AG10803 (cell line): ENCODE measurements around the gene NINJ2.
A peak's percentile ranks its signal among the peaks of the same experiment; 100 is the strongest.

ENCODE experiments used
- DNase-seq: peaks from one replicate; pipeline ENCODE4 v3.0.0; 2010; ENCODE audit warnings: low read depth
- H3K4me3 ChIP-seq: 2 replicates; pipeline ENCODE4 v1.5.1; 2011; ENCODE audit warnings: mild to moderate bottlenecking, low read length, control low read depth
- TF ChIP-seq, protein P1 (sequence below): conservative IDR thresholded peaks from 2 replicates; pipeline ENCODE4 v1.5.1; 2011; ENCODE audit warnings: mild to moderate bottlenecking, low read length, control low read depth, inconsistent platforms

The NINJ2 gene

DNA sequence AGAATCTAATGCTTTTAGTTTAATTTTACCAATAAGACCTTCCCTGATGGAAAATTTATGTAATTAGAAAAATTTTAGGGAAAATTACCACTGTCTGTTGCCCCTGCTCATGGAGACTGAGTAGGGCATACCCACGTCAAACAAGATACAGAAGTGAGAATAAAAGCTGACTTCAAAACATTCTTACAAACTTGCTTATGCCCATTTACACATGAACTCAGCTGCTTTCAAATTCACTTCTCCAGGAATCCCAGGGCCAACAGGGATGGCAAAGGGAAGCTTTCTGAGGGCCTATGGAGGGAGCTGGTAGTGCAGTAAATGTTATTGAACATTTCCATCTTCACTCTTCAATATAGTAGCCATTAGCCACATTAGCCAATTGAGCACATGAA is 4.8 kb upstream of the NINJ2 start:
- DNase-seq: no peak
- TF ChIP-seq, protein P1, sequence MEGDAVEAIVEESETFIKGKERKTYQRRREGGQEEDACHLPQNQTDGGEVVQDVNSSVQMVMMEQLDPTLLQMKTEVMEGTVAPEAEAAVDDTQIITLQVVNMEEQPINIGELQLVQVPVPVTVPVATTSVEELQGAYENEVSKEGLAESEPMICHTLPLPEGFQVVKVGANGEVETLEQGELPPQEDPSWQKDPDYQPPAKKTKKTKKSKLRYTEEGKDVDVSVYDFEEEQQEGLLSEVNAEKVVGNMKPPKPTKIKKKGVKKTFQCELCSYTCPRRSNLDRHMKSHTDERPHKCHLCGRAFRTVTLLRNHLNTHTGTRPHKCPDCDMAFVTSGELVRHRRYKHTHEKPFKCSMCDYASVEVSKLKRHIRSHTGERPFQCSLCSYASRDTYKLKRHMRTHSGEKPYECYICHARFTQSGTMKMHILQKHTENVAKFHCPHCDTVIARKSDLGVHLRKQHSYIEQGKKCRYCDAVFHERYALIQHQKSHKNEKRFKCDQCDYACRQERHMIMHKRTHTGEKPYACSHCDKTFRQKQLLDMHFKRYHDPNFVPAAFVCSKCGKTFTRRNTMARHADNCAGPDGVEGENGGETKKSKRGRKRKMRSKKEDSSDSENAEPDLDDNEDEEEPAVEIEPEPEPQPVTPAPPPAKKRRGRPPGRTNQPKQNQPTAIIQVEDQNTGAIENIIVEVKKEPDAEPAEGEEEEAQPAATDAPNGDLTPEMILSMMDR: no peak
- H3K4me3 ChIP-seq: no peak overlapping the region

DNA sequence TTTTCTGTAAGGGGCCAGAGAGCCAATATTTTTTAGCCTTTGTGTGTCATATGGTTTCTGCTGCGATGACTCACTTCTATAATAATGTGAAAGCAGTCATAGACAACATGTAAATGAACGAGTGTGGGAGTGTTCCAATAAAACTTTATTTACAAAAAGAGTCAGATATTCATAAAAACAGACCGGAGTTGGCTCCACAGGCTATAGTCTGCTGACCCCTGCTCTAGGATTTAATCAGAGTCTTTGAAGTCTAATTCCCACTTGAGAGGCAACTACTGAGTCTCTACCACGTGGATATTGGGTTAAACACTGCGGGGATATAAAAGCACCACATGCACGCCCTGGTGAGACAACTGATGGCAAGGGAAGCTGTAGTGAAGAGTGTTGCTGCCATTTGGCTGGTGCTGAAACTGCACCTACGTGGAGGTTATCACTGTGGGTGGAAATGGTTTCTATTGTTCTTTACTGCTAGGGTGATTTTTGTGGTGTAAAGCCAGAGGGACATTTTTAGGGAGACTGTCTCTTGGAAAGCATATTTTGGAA is 3.6 kb upstream of the NINJ2 start:
- DNase-seq: peak; percentile 20
- TF ChIP-seq, protein P1: no peak
- H3K4me3 ChIP-seq: no peak overlapping the region

DNA sequence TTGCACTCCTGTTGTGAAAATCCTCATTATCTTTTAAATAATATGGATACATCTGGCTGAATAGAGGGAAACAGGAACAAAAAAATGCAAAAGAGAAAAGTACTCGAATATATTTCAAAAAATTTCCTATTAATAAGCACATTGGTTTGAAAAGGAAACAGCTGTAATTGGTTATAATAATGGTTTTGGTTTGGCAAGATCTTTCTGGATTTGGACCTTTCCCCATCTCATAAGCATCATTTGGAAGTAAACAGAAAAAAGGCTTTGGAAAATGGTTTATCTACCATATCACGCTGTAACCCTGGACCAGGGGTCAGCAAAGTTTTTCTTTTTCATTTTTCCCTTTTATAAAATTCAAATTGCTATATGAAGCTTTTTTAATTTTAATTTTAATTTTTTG is 2.8 kb upstream of the NINJ2 start:
- no peak overlapping the region for H3K4me3 ChIP-seq
- peak; percentile 54 for DNase-seq
- TF ChIP-seq, protein P1: no peak

DNA sequence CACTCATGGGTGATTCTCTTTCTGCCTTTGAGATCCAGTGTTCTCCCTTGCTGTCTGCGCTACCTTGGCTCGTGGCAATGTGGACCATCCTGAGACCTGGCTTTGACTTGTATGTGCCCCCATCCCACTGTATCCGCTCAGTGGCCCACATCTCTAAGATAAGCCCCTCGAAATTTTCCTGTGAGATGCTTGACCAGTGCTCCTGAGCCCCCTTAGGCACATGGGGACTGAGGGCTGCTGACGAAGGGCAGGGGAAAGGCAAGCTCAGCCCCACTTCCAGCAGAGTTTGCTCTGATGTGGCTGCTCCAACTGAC is 1.5 kb upstream of the NINJ2 start:
- no peak for DNase-seq
- no peak overlapping the region for H3K4me3 ChIP-seq
- TF ChIP-seq, protein P1: no peak

DNA sequence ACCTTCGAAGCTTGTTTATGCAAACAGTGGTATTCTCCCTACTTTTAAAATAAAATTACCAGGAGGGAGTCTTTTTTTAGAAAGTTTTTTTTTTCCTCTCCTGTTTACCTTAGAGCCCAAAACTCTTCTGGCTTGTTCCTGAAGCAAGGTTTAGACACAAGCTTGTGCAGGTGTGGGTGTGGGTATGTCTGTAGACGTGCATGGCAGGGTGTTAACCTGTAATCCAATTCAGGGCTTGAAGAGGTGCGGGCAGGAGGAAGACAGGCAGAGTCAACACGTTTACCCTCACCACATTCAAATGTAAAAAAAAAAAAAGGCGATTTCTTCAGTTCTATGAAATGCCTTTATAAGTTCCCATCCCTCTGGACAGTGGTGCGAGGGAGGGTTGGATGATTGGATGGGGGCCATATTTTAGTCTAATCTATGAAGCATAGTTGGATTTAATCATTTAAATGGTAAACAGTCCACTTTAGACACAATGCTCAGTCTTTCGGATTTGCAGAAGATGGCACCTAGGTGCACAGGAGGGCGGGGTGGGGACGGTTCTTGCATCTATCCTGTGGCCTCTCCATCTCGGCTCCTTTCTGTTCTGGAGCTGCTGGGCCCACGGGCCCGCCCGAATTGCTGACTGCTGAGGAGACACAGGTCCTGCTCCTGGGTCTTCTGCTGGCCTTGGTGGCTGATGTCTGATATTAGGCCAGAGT is 982 bp upstream of the NINJ2 start:
- TF ChIP-seq, protein P1: no peak
- no peak for DNase-seq
- no peak overlapping the region for H3K4me3 ChIP-seq

DNA sequence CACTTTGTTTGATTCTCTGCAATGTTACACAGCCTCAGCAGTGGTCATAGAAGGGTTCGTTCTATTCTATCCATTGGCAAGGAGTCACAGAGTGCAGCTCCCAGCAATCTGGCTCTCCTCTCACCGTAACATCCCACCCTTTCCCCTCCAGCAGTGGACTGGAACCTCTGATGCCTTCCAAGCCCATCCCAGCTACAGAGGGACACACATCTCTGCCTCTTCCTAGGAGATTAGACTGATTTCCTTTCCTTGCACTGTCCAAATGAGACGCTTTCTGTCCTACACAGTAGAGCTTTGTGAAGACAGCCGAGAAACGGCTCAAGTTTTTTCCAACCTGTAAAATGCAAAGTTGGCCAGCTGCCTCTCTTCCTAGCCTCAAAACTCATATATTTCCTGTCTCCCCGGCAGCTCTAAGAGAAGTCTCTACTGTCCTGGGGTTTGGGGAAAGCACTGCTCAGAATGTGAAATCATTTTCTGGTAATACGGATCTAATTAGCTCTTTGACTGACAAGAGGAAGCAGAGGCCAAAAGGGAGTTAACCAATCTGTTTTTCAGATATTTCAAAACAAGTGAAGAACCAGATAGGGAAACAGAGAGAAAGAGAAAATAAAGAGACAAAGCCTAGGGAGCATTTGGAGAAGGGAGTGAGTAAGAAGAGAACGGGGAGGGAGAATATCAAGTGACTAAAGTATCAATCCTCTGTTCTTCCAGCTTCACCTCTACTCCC is 516 bp downstream of the NINJ2 start:
- H3K4me3 ChIP-seq: peak overlapping the region; percentile 49
- peak; percentile 13 for DNase-seq
- TF ChIP-seq, protein P1: no peak
